Measurements from ENCODE around the gene SH3BP1.
A peak's percentile ranks its signal among the peaks of the same experiment; 100 is the strongest.
"Not testable (repeated sequence)": the region's sequence is repeated elsewhere in the genome, so short reads cannot be mapped to it uniquely, and the experiment has no call there.

The SH3BP1 gene

GRCh38 chr22:37650463-37651136 is 11.1 kb downstream of the SH3BP1 start:
- ChIA-PET CTCF (interaction anchor here (2.1 kb wide), 1 partner anchor 11 kb away, joined by 5 read pairs; no protein-coding TSS in a partner anchor), POLR2A (interaction anchor here (3.6 kb wide), 1 partner anchor 8 kb away, joined by 25 read pairs; the partner anchor contains the start of gene PDXP)
- no peak for DNase-seq (ENCODE audit: extremely low spot score)
- TF ChIP-seq TARDBP (IDR thresholded peaks at IDR 0.05) = no peak
- no peak for TF ChIP-seq ARNT (IDR thresholded peaks at IDR 0.05)
- no peak for TF ChIP-seq CTBP1 (IDR thresholded peaks at IDR 0.05; ENCODE audit: borderline replicate concordance)
- no peak for TF ChIP-seq PKNOX1 (IDR thresholded peaks at IDR 0.05)
- no peak for TF ChIP-seq FOXM1 (IDR thresholded peaks at IDR 0.05; ENCODE audit: borderline replicate concordance)
- no peak for TF ChIP-seq ELF4 (IDR thresholded peaks at IDR 0.05)
- no peak for TF ChIP-seq ZNF384 (IDR thresholded peaks at IDR 0.05)
- TF ChIP-seq L3MBTL2 (conservative IDR thresholded peaks at IDR 0.05) = no peak
- TF ChIP-seq FOXK2 (IDR thresholded peaks at IDR 0.05) = no peak
- no peak for TF ChIP-seq SP1 (IDR thresholded peaks at IDR 0.05)
- TF ChIP-seq BHLHE40 (IDR thresholded peaks at IDR 0.05; ENCODE audit: borderline replicate concordance) = no peak
- TF ChIP-seq FOXA1 (IDR thresholded peaks at IDR 0.05) = no peak
- TF ChIP-seq NFRKB (IDR thresholded peaks at IDR 0.05) = no peak

DNA sequence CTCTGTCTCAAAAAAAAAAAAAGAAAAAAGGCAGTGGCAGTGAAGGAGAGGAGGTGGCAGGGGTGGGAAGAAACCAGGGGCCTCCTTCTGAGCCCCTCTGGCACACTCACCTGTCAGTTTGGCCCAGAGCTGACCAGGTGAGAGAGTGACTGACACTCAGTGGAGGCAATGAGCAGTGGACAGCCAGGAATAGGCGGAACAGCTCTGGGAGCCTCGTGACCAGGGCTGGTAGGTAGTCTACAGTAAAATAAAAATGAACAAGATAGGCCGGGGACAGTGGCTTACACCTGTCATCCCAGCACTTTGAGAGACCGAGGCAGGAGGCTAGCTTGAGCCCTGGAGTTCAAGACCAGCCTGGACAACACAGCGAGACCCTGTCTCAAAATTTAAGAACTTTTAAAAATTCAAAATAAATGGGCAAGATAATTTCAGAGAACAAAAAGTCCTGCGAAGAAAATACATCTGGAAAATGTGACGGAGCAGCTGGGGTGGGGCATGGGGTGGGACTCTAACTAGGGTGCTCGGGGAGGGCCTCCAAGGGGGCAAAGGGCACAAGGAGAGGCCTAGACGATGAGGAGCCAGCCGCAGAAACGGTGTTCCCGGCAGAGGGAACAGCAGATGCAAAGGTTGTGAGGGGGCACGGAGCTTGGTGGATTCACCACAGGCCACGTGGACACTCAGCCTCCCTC is 15.2 kb downstream of the SH3BP1 start:
- DNase-seq (ENCODE audit: extremely low spot score) = no peak
- ChIA-PET CTCF (interaction anchor here (4.3 kb wide), 1 partner anchor 12 kb away, joined by 37 read pairs; no protein-coding TSS in a partner anchor), POLR2A (interaction anchor here (1.7 kb wide), 1 partner anchor 13 kb away, joined by 4 read pairs; no protein-coding TSS in a partner anchor)
- TF ChIP-seq CTBP1 (IDR thresholded peaks at IDR 0.05; ENCODE audit: borderline replicate concordance) (no peak), LEF1 (IDR thresholded peaks at IDR 0.05; ENCODE audit: borderline replicate concordance) (no peak), TARDBP (IDR thresholded peaks at IDR 0.05) (no peak), ZNF384 (IDR thresholded peaks at IDR 0.05) (no peak), L3MBTL2 (conservative IDR thresholded peaks at IDR 0.05) (no peak), PKNOX1 (IDR thresholded peaks at IDR 0.05) (no peak), NFRKB (IDR thresholded peaks at IDR 0.05) (no peak), ELF4 (IDR thresholded peaks at IDR 0.05) (no peak)

- ChIA-PET CTCF (interaction anchor here (4.3 kb wide), 1 partner anchor 12 kb away, joined by 37 read pairs; no protein-coding TSS in a partner anchor), POLR2A (interaction anchor here (1.7 kb wide), 1 partner anchor 13 kb away, joined by 4 read pairs; no protein-coding TSS in a partner anchor)
- no peak for DNase-seq (ENCODE audit: extremely low spot score)
- TF ChIP-seq SUZ12 (IDR thresholded peaks at IDR 0.05) (no peak), LEF1 (IDR thresholded peaks at IDR 0.05; ENCODE audit: borderline replicate concordance) (no peak), NFRKB (IDR thresholded peaks at IDR 0.05) (no peak), FOXM1 (IDR thresholded peaks at IDR 0.05; ENCODE audit: borderline replicate concordance) (no peak), ARNT (IDR thresholded peaks at IDR 0.05) (no peak), PKNOX1 (IDR thresholded peaks at IDR 0.05) (no peak)
These were observed 15.7 kb downstream of the SH3BP1 start for GRCh38 chr22:37655252-37655563.

- POLR2A ChIA-PET = interaction anchor here (3.8 kb wide), 1 partner anchor 13 kb away, joined by 69 read pairs; no protein-coding TSS in a partner anchor
- CTCF ChIA-PET = interaction anchor here (4.3 to 5.3 kb wide), 2 partner anchors 13 to 24 kb away, joined by 37 to 40 read pairs; no protein-coding TSS in a partner anchor
- DNase-seq (ENCODE audit: extremely low spot score) = not testable (repeated sequence)
These were observed 17.1 kb downstream of the SH3BP1 start for GRCh38 chr22:37656583-37656982.

DNA sequence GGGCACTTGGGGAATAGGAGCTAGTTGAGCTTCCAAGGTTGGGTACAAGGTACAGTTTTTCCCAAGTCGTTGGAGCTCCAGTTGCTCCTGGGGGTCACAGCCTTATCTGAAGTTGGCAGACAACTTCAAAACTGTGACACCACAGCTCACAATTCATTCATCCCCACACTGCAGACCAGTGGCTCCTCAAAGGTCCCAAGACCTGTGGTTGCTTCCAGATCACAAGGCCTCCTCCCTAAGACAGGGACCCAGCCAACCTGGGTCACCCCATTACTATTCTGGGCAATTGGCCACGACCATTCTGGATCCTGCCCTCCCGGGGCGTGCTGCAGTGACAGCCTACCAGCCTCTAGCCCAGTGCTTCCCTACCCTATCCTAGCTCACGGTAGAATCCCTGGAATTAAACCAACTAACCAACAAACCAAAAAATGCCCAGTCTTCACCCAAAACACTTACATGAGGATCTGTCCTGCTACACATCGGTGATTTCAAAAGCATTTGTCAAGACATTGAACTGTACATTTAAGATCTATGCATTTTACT is 18.2 kb downstream of the SH3BP1 start:
- 0 out of 2 replicates have a peak, but pooled peaks have one; percentile 12 for TF ChIP-seq CTBP1 (IDR thresholded peaks at IDR 0.05; ENCODE audit: borderline replicate concordance)
- TF ChIP-seq PKNOX1 (IDR thresholded peaks at IDR 0.05) = no peak
- ChIA-PET POLR2A (interaction anchor here (0.6 to 6.3 kb wide), 32 partner anchors 9 to 249 kb away, joined by 3 to 105 read pairs (median 5); partner anchors contain the start of genes ANKRD54, GCAT, GGA1 and LGALS1), CTCF (interaction anchor here (0.6 to 5.3 kb wide), 8 partner anchors 10 to 82 kb away, joined by 3 to 40 read pairs (median 4); partner anchors contain the start of gene LGALS1)
- no peak for DNase-seq (ENCODE audit: extremely low spot score)

All from HEK293T (cell line).